Glutamatergic neuron (in vitro differentiated cells): Measurements from ENCODE around the gene UIMC1. TPM values are rescaled to one million over a fixed set of nuclear protein-coding genes. Genes with fewer than 3 reads are reported as not detected.
A peak's percentile ranks its signal among the peaks of the same experiment; 100 is the strongest.

Experiments
- DNase-seq: peaks from one replicate; pipeline ENCODE4 v3.0.0; 2022
- H3K27ac Mint-ChIP-seq: one replicate; pipeline ENCODE4 v1.8.0; 2020; ENCODE audit warnings: mild to moderate bottlenecking, mixed read lengths, inconsistent platforms; ENCODE audit not compliant: unreplicated experiment
- H3K27me3 Mint-ChIP-seq: one replicate; pipeline ENCODE4 v1.8.0; 2020; ENCODE audit warnings: mild to moderate bottlenecking, moderate library complexity, mixed read lengths, inconsistent platforms; ENCODE audit not compliant: unreplicated experiment
- H3K36me3 Mint-ChIP-seq: one replicate; pipeline ENCODE4 v1.8.0; 2020; ENCODE audit warnings: mild to moderate bottlenecking, mixed read lengths, inconsistent platforms; ENCODE audit not compliant: unreplicated experiment
- H3K4me1 Mint-ChIP-seq: one replicate; pipeline ENCODE4 v1.8.0; 2020; ENCODE audit warnings: mild to moderate bottlenecking, low read depth, mixed read lengths, inconsistent platforms; ENCODE audit not compliant: unreplicated experiment
- H3K4me3 Mint-ChIP-seq: one replicate; pipeline ENCODE4 v1.8.0; 2020; ENCODE audit warnings: mild to moderate bottlenecking, mixed read lengths, inconsistent platforms; ENCODE audit not compliant: unreplicated experiment
- H3K9me3 Mint-ChIP-seq: one replicate; pipeline ENCODE4 v1.8.0; 2020; ENCODE audit warnings: mild to moderate bottlenecking, moderate library complexity, mixed read lengths, inconsistent platforms; ENCODE audit not compliant: unreplicated experiment
- CTCF ChIP-seq: fragments of 200-600 bp; sonication (generic); IDR thresholded peaks from one replicate; pipeline ENCODE4 v1.5.0; 2021; ENCODE audit not compliant: partially characterized antibody, unreplicated experiment
- total RNA-seq: library from RNA; stranded (reverse); fragmentation: NEBNext Ultra II Directional; extraction: Animal tissue kit (Norgen Biotek cat#: 25700); gene quantifications from one replicate; pipeline ENCODE4 v1.2.1, GENCODE V29; 2021; ENCODE audit not compliant: unreplicated experiment

UIMC1 gene
- total RNA-seq, 1 donor from 2014 or later: 38.5 TPM

DNA sequence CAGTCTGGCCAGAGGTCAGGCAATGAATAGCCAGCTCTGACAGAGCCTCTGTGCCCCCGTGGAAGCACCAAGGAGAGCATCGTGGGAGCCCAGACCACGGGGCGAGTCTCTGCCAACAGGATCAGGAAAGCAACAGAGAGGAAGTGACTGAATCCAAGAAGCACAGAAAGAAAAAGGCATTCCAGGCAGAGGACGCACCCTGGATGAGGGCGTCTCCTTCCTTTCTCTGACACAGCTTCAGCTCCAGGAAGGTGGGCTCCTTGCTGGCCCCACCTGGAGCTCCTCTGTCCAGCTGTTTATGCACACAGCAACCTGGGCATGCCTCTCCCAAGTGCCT, 124.0 kb downstream of the UIMC1 start:
- Mint-ChIP-seq H3K4me1 (peaks cover 9% of the 10 kb centered on the region), H3K27ac (no peak overlapping the region), H3K4me3 (no peak overlapping the region), H3K27me3 (peaks cover 11% of the 10 kb centered on the region), H3K9me3 (peaks cover 8% of the 10 kb centered on the region), H3K36me3 (peaks cover 4% of the 10 kb centered on the region)
- DNase-seq: no peak
- no peak for TF ChIP-seq CTCF

DNA sequence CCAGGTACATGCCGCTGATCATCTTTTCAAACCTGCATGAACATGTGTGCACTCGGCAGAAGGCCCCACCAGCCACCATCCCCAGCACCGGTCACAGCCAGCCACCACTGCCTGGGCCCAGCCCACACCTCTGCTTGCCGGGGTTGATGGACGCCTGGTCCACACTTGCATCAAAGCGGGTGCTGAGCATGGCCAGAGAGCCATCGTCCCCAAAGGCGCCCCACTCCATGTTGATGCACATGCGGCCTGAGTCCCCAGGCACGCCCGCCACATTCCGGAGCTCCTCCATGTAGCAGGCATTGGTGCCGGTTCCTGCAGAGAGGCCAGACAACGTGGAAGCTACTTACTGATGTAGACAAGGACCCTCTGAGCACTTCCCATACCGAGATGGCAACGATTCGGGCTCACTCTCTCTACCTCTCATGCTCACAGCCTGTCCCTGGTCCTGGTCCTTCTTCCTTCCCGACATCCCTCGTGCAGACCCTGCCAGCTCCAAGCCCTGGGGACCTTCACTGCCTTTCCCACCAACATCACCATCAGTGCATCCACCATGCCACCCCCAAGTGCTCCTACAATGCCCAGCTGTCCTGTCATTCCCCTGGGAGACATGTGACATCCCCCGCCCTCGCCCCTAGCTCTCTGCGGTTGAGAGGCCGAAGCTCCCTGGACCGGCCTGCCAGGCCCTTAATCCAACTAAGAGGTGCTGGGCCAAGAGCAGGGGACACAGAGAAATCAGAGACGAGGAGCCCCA, 124.6 kb downstream of the UIMC1 start:
- Mint-ChIP-seq H3K4me1 (peaks cover 9% of the 10 kb centered on the region), H3K36me3 (peaks cover 4% of the 10 kb centered on the region), H3K27ac (no peak overlapping the region), H3K4me3 (peak overlapping the region; percentile 25), H3K9me3 (peaks cover 8% of the 10 kb centered on the region), H3K27me3 (peaks cover 11% of the 10 kb centered on the region)
- no peak for DNase-seq
- TF ChIP-seq CTCF: no peak

DNA sequence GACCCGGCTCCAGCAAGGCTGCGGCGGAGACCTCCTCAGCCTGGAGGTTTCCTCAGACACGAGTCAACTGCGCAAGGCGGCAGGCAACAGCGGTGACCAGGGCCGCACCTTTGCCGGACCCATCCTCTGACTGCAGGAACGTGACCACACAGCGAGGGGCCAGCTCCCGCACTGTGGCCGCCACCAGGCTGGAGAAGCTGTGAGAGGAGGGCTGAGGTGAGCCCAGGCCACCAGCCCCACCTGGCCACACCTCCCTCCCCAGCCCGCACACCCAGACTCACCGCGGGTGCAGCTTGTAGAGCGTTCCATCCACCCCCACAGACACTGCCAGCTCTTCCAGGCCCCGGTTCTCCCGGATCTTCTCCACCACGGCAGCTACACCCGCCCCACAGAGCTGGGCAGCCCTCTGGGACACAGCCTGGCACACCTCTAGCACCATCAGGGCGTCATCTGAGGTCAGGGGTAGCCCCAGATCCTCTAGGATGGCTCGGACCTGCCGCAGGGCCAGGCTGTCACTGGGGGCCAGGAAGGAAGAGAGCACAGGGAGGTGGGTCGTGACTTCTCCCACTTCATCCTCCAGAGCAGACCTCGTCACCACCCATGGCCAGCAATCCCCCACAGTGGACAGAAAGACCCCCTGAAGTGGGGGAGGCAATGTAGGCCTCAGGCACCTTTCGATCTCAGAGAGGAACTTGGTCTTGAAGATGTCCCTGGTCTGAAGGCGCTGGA, 125.4 kb downstream of the UIMC1 start:
- peaks cover 11% of the 10 kb centered on the region for H3K27me3 Mint-ChIP-seq
- no peak for DNase-seq
- H3K27ac Mint-ChIP-seq: no peak overlapping the region
- TF ChIP-seq CTCF: no peak
- H3K4me3 Mint-ChIP-seq: no peak overlapping the region
- H3K9me3 Mint-ChIP-seq: peaks cover 6% of the 10 kb centered on the region
- peaks cover 9% of the 10 kb centered on the region for H3K4me1 Mint-ChIP-seq
- peaks cover 4% of the 10 kb centered on the region for H3K36me3 Mint-ChIP-seq

DNA sequence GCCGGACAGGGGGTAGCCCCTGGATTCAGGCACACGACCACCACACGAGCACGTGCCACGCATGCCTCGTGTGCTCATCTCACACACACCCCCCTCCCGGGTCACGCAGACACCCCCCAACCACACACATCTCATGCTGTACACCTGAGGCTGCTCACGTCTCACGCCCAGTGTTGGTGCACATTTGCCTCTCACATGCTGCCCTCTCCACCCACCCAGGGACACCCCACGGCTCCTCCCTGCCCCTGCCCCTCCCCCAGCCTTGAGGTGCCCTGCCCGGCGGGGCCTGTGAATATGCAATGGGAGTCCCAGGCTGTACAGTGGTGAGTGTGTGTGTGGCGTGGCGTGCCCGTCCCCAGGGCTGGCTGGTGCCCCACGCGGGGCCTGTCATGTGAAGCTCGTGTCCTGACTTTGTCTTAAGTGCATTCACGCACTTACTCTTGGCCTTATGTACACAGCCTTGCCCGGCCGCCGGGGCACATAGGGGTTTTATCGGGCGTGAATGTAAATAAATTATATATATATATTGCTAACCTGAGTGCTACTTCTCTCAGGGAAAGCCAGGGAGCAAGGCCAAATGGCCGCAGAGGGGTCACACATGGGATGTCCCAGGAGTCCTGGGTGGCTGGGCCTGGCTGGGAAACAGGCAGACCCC, 126.1 kb downstream of the UIMC1 start:
- Mint-ChIP-seq H3K9me3 (peaks cover 9% of the 10 kb centered on the region), H3K4me3 (no peak overlapping the region), H3K4me1 (peaks cover 15% of the 10 kb centered on the region), H3K36me3 (peaks cover 4% of the 10 kb centered on the region), H3K27me3 (peaks cover 16% of the 10 kb centered on the region), H3K27ac (no peak overlapping the region)
- no peak for TF ChIP-seq CTCF
- DNase-seq: no peak
